Measurements from ENCODE around the gene PEX10. TPM values are rescaled to one million over a fixed set of nuclear protein-coding genes. Genes with fewer than 3 reads are reported as not detected.

PEX10 gene
- total and polyA plus RNA-seq, 2 of the 8 experiments (the other 6 are each of a cell fraction or from before 2014, with no cell fraction given): 24.3 to 26.9 TPM

- TF ChIP-seq TAF7 (optimal IDR thresholded peaks at IDR 0.05; ENCODE audit: borderline replicate concordance, low read depth, low read length) (no peak), E2F6 (IDR thresholded peaks at IDR 0.05) (no peak), SUZ12 (IDR thresholded peaks at IDR 0.05; ENCODE audit: low read length) (no peak), CTCF (IDR thresholded peaks at IDR 0.05; ENCODE audit: control extremely low read depth in 1 of 3, insufficient read depth in 1 of 3, low read depth in 1 of 3, low read length in 3 of 3) (no peak), RNF2 (IDR thresholded peaks at IDR 0.05; ENCODE audit: borderline replicate concordance, low read depth, low read length, missing control alignments, poor library complexity, severe bottlenecking) (no peak)
These were observed 9.9 kb downstream of the PEX10 start (continued) for GRCh38 chr1:2402420-2402819.

All from H1 (cell line).